SU-DHL-6 (cell line): ENCODE data around the gene PAQR4.

Source experiments
- CTCF ChIP-seq: fragments of 200-600 bp; sonication (generic); IDR thresholded peaks from one replicate; pipeline ENCODE4 v1.5.1; 2017; ENCODE audit warnings: antibody characterized with exemption, mild to moderate bottlenecking, low read length, moderate library complexity; ENCODE audit not compliant: insufficient read depth, poor library complexity, severe bottlenecking
- EZH2phosphoT487 ChIP-seq: fragments of 200-600 bp; sonication (generic), shearing (Covaris generic); conservative IDR thresholded peaks from 2 replicates; pipeline ENCODE4 v1.6.1; 2018; ENCODE audit warnings: mild to moderate bottlenecking, antibody characterized with exemption, low read length, moderate library complexity, mixed read lengths

- TF ChIP-seq CTCF (no peak), EZH2phosphoT487 (no peak)
Observed at GRCh38 chr16:2991566-2992261, 22.6 kb downstream of the PAQR4 start.
